ENCODE data around the gene AGPAT4. TPM values are rescaled to one million over a fixed set of nuclear protein-coding genes. Genes with fewer than 3 reads are reported as not detected.

AGPAT4 gene
- total and polyA plus RNA-seq, 4 donors = 3.7 to 32.8 (median 9.7) TPM

GRCh38 chr6:161284653-161285052, 10.8 kb upstream of the AGPAT4 start:
- ATAC-seq (ENCODE audit: insufficient read depth, low FRiP score) = no peak

GRCh38 chr6:161281092-161281491, 7.2 kb upstream of the AGPAT4 start:
- ATAC-seq (ENCODE audit: insufficient read depth, low FRiP score) = no peak
- Histone ChIP-seq H3K4me3 (no peak overlapping the region), H3K9me3 (ENCODE audit: control insufficient read depth in 4 of 4, insufficient read depth in 3 of 4, low read length in 3 of 4) (no peaks in the 10 kb centered on the region), H3K27ac (ENCODE audit: low read depth in 1 of 2, low read length in 1 of 2) (no peak overlapping the region), H3K27me3 (ENCODE audit: control insufficient read depth in 3 of 3, insufficient read depth in 3 of 3, low read length in 2 of 3) (no peaks in the 10 kb centered on the region), H3K4me1 (ENCODE audit: control insufficient read depth in 5 of 5, insufficient read depth in 5 of 5, low read length in 5 of 5) (peaks cover 0 to 13% (median 0%) of the 10 kb centered on the region in 5 donors), H3K36me3 (ENCODE audit: control insufficient read depth in 4 of 4, insufficient read depth in 4 of 4, low read length in 4 of 4) (no peaks in the 10 kb centered on the region), H3K9ac (ENCODE audit: insufficient read depth in 1 of 2, low read length in 2 of 2) (no peak overlapping the region)
- TF ChIP-seq CTCF (IDR thresholded peaks at IDR 0.05; ENCODE audit: control extremely low read depth, extremely low read depth) = no peak
- DNase-seq = no peak
- 88 to 91% methylated on average over 5 of the region's 5 CpGs for WGBS, 2 donors

More at GRCh38 chr6:161284653-161285052, 10.8 kb upstream of the AGPAT4 start:
- peaks cover 0 to 7% (median 0%) of the 10 kb centered on the region in 5 donors for H3K4me1 ChIP-seq (ENCODE audit: control insufficient read depth in 5 of 5, insufficient read depth in 5 of 5, low read length in 5 of 5)
- no peak overlapping the region for H3K9ac ChIP-seq (ENCODE audit: insufficient read depth in 1 of 2, low read length in 2 of 2)
- H3K27me3 ChIP-seq (ENCODE audit: control insufficient read depth in 3 of 3, insufficient read depth in 3 of 3, low read length in 2 of 3) = no peaks in the 10 kb centered on the region
- no peak for TF ChIP-seq CTCF (IDR thresholded peaks at IDR 0.05; ENCODE audit: control extremely low read depth, extremely low read depth)
- no peak for DNase-seq
- 93 to 97% methylated on average over 5 of the region's 5 CpGs for WGBS, 2 donors
- H3K36me3 ChIP-seq (ENCODE audit: control insufficient read depth in 4 of 4, insufficient read depth in 4 of 4, low read length in 4 of 4) = no peaks in the 10 kb centered on the region
- H3K4me3 ChIP-seq = no peak overlapping the region
- no peak overlapping the region for H3K27ac ChIP-seq (ENCODE audit: low read depth in 1 of 2, low read length in 1 of 2)
- no peaks in the 10 kb centered on the region for H3K9me3 ChIP-seq (ENCODE audit: control insufficient read depth in 4 of 4, insufficient read depth in 3 of 4, low read length in 3 of 4)

- H3K27ac ChIP-seq (ENCODE audit: low read depth in 1 of 2, low read length in 1 of 2) = no peak overlapping the region
- H3K27me3 ChIP-seq (ENCODE audit: control insufficient read depth in 3 of 3, insufficient read depth in 3 of 3, low read length in 2 of 3) = no peaks in the 10 kb centered on the region
- peak; percentile 52 to 90 (median 87) for DNase-seq
- no peak for TF ChIP-seq CTCF (IDR thresholded peaks at IDR 0.05; ENCODE audit: control extremely low read depth, extremely low read depth)
- no peak overlapping the region for H3K9ac ChIP-seq (ENCODE audit: insufficient read depth in 1 of 2, low read length in 2 of 2)
- no peaks in the 10 kb centered on the region for H3K36me3 ChIP-seq (ENCODE audit: control insufficient read depth in 4 of 4, insufficient read depth in 4 of 4, low read length in 4 of 4)
- no peak overlapping the region for H3K4me3 ChIP-seq
- peaks cover 0 to 13% (median 0%) of the 10 kb centered on the region in 5 donors for H3K4me1 ChIP-seq (ENCODE audit: control insufficient read depth in 5 of 5, insufficient read depth in 5 of 5, low read length in 5 of 5)
- no peaks in the 10 kb centered on the region for H3K9me3 ChIP-seq (ENCODE audit: control insufficient read depth in 4 of 4, insufficient read depth in 3 of 4, low read length in 3 of 4)
- ATAC-seq (ENCODE audit: insufficient read depth, low FRiP score) = no peak
- 72 to 79% methylated on average over 7 of the region's 7 CpGs for WGBS, 2 donors
Observed at GRCh38 chr6:161279677-161280415, 6.0 kb upstream of the AGPAT4 start.

Measured in lung (tissue), 12 donors.